Stimulated activated CD4-positive, alpha-beta T cell treated with anti-CD3 and anti-CD28 coated beads, TNF-alpha, amount 100 ng/mL, for 1 hour (primary cell): Measurements from ENCODE around the gene KCNJ12.

Experiments
- DNase-seq, 3 donors: peaks; one replicate each; pipeline ENCODE4 v3.0.0-alpha.2; 2020; ENCODE audit warnings: low read depth in 3 of 3, low spot score in 1 of 3

Gene KCNJ12

DNA sequence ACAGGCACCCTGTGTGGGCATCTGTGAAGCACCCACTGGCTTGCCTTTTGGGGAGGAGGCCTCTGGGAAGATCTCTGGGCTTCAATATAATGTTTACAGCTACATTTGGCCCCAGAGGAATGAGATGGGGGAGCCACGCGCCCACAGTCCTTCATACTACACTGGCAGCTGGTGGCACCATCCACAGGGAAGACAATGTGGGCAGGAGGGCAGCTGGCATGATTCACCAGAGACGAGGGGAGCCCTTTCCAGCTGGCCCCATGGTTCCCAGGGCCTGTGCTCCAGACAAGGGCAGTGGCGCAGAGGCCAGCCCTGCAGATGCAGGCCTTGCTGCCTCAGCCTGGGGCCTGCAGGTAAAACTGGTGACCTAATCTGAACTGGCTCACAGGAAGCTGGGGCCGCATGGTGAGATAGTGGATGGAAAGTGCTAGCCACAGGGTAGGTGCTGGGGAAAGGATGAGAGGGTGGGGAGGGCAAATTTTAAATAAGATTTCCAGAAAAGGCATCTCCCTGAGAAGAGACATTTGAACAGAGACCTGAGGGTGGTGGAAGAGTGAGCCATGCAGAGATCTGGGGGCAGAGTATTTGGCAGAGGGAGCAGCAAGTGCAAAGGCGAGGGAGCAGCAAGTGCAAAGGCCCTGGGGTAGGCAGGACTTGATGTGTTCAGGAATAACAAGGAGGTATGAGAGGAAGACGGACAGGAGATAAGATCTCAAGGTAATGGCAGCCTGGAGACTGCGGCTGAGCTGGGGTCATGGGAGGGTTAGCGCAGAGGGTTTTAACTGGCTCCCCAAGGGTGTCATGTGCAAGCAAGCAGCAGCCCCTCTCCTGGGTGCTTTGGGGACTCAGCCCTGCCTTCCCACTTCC, 12.1 kb upstream of the KCNJ12 start:
- no peak for DNase-seq

- DNase-seq = no peak
These were observed 11.1 kb upstream of the KCNJ12 start for GRCh38 chr17:21365016-21365415.

GRCh38 chr17:21368545-21369246, 7.5 kb upstream of the KCNJ12 start:
- no peak for DNase-seq

DNA sequence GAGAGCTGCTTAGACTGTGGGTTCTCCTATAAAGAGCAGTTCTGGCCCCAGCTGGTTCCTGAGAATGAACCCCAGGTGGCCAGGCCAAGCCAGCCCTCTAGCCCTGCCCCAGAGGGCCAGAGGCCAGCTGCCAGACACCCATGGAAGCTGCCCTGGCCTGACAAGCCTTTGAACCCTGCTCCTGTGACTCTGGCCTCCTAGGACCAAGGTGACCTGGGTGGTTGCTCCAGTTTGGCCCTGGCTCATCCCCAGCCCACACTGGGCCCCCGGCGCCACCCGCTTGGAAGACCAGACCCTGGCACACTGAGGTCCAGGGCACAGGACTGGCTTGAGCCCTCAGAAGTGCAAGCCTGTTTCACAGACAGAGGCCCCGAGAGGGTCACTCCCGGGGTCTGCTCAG, 6.8 kb upstream of the KCNJ12 start:
- no peak for DNase-seq

DNA sequence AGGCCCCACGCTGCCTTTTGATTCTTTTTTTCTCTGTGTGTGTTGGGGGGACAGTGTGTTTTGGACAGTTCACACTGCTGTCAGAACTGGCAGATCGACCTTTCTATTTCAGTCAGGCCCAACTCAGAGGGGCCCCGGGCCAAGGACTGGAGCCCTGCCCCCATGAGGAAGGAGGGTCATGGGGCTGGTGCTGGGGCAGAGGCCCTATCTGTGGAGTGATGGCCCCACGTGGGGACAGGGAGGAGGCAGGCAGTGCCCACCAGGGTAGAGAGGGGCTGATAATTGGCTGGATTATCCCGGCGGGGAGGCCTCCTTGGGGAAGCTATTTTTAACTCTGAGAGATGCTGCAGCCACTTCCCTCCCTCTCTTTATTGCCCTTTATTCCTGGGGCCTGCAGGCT, 5.7 kb upstream of the KCNJ12 start:
- DNase-seq = no peak

DNA sequence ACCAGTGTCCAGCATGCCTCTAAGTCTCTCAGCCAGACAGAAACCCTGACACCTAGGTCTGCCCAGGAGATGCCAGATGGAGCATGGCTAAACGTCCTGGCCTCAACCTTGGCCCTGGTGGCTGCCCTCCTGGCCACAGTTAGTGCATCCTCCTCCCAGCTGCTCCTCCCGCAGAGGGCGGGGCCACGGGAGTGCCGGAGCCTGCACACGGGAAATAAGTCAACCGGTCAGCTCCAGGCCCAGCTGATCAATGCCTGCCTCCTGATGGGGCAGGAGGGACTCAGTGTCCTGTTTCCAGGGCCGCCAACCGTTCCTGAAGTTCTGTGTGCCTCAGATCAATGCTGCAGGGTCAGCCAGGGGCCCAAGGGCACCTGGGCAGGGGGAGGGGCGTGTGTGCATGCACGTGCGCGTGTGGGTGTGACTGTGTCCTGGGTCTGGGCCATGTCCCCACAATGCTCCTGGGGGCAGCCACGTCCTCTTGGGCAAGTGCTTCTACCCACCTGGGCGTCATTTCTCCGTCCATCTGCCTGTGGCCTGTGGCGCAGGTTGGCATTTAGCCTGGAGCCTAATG, 4.6 kb upstream of the KCNJ12 start:
- DNase-seq = no peak

DNA sequence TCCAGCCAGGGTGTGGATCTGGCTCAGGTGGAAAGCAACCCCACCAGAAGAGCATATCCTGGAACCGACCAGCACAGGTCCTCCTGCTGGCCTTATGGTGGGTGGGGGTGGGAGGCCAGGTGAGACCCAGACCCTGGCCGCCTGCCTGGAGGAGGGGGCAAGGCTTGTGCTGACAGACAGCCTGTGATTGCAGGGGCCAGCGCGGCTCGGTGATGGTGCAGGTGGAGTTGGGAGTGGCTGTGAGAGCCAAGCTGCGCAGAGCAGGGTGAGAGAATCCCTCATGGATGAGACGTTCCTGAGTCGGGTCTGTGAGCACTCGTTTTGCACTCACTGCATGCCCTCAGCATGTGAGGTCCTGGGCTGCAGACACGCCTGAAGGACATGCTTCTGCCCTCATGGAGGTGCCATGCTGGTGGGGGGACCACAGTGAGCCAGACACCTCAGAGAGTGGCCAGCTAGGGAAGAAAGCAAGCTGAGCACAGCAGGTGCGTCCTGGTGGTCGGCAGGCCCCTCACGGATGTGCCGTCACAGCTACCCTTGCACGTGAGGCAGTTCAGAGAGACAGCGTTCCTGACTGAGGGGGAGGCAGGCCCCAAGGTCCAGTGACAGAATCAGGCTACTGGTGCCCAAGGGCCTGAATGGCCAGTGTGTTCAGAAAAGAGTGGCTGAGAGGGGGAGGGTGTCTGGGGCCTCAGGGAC, 3.8 kb upstream of the KCNJ12 start:
- DNase-seq = no peak

DNA sequence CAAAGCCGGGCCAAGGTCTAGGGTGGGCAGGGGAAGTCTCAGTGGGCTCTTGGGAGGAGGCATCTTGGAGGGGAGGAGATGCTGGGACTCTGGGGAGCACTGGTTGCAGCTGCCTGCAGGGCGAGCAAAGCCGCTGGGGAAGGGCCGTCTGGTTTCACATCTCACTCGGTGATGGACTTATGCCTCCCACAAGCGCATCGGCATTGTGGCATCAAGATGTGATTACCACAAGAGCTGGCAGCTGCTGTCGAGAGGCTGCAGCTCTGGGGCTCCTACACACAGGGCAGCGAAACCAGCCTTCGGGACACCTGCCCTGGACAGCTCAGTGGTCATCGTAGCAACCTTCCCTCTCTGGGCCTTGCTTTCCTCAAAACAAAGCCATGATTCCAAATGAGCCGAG, 3.1 kb upstream of the KCNJ12 start:
- no peak for DNase-seq

DNA sequence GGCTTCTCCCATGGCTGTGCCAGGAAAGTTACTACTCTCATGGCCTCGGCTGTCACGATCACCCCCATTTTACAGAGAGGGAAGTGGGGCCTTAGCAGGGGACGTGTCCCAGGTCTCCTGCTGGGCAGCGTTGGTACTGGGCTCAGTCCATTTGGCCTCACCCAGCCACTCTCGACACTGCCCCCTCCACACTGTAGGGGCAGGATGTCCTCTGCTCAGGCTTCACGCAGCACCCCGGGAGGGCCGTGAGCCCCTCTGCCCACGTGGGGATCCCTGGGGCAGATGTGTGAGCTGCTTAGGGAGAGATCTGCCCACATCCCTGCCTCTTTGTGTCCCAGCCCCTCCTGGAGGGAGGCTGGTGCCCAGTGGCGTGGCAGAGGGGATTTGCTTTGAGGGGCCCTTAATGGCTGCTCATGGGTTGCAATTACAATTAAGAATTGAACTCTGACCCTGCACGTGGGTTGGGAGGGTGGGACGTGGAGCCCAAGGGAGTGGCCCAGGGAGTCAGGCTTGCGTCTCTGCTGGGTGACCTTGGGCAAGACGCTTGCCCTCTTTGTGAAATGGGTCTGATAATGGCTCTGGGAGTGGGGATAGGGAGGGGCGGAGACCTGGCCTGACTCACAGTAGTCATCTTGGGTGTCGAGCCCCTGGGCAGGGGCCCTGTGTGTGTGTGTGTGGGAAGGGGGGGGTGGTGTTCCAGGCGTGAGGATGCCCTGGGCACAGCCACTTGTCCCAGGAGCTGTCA, 2.3 kb upstream of the KCNJ12 start:
- DNase-seq = no peak

- no peak for DNase-seq
These were observed 1.6 kb upstream of the KCNJ12 start for GRCh38 chr17:21374441-21375161.

- no peak for DNase-seq
These were observed 996 bp upstream of the KCNJ12 start for GRCh38 chr17:21375162-21375560.

GRCh38 chr17:21375757-21376080, 438 bp upstream of the KCNJ12 start:
- no peak for DNase-seq

DNA sequence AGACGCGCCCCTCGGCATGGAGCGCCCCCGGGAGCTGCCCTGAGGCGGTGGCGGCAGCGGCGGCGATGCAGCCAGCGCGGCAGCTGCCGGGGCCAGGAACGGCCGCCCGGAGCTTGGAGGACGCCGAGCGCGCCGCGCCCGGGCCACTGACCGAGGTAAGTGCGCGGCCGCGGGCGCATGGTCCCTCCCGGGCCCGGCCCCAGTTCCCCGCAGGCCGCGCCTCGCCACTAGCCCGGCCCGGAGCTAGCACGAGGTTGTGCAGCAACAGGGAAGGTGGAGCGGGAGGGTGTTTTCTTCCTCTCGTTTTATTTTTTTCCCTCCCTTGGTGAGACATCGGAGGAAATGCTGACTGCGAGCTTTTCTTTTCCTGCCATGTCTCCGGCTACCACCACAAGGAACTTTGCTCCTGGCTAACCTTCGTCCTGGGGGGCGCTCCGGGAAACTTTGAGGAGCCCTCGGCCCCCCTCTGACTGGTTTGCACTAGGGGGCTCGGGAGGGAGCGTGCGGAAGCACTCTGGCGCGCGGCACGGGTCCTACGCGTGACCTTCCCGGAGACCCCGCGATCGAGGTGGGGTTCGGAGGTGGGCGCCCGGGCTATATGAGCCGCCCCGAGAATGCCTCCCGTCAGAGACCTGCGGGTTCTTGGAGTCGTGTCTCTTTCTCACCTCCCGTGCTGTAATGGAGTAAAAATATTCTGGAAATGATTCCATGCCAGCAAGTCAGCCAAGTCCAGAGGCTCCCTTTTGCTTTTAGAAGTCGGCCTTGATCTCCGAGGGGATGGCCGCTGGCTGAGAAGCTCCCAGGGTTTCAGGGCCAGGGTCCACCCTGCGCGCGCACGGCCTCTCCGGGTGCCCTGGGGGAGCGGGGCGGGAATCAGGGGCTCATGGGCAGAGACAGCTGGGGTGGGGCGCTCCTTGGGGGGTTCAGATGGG, 868 bp downstream of the KCNJ12 start:
- no peak for DNase-seq

DNA sequence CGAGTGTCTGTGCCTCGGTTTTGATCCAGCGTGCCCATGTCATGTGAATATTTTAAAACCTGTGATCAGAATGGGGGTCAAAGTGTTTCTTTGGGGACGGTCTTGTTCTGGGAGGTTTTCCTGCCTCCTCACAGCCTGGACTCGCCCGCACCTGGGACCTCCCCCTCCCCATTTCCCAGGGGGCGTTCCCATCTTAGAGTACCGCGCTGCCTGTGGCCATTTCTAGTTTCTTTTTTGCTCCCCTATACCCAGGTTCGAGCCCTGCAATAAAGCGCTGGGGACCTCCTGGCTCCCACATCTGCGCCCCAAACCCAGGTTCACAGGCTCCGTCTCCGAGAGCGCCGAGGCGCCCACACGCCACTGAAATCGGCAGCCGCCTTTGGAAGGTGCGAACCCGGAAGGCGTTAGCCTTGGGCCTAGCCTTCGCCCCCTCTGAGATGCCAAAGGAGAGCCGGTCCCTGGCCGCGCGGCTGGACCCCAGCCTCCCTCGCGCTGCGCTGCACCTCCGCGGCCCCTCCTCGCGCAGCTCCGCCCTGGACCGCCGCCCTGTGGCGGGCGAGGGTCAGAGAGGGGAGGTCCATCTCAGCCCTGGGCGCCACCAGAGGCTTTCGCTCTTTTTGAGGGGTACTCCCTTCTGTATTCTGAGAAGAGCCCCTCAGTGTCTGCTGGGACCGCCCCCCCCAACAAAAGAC, 1.7 kb downstream of the KCNJ12 start:
- DNase-seq = no peak

GRCh38 chr17:21378553-21378952, 2.4 kb downstream of the KCNJ12 start:
- no peak for DNase-seq

DNA sequence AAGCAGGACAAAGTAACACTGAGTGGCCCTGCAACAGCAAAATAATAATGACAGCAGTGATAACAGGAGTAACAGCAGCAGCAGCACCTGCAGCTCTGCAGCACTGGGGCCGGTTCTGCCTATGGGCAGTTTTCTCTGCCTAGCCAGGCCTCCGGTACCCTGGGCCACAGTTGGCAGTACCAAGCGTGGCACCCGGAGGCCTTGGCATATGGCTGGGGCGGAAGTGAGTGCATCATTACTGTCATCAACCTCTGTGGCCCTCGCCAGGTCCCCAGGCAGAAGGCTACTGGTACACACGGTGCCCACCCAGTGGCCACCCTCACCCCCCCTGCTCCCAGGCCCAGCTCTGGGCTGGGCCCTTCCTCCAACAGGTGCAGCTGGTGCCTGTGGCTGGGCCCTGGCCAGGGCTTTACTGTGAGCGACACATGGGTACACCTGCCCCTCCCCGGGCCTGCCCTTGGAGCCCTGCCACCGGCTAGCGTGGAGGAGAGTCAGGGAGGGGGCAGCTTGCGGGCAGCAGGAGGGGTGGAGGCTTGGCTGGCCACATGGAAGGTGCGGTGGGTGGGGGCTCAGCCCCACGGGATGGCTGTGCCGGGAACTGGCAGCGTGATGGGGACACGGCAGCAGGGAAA, 3.0 kb downstream of the KCNJ12 start:
- no peak for DNase-seq

DNA sequence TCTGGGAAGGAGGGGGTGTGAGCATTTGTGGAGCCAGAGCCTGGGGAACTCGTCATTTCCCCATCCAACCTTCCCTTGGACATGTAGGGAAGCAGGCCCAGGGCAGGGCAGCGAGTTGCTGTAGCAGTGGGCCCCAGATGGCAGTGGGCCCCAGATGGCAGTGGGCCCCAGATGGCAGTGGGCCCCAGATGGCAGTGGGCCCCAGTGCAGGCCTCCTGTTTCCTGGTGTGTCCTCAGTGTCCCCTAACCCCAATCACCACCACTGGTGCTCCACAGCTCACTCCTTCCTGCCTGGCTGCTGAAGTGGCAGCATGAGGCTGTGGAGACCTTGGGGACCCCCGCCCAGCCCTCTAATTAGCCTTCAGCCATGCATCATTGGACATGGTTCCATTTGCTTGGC, 4.5 kb downstream of the KCNJ12 start:
- DNase-seq = no peak

DNA sequence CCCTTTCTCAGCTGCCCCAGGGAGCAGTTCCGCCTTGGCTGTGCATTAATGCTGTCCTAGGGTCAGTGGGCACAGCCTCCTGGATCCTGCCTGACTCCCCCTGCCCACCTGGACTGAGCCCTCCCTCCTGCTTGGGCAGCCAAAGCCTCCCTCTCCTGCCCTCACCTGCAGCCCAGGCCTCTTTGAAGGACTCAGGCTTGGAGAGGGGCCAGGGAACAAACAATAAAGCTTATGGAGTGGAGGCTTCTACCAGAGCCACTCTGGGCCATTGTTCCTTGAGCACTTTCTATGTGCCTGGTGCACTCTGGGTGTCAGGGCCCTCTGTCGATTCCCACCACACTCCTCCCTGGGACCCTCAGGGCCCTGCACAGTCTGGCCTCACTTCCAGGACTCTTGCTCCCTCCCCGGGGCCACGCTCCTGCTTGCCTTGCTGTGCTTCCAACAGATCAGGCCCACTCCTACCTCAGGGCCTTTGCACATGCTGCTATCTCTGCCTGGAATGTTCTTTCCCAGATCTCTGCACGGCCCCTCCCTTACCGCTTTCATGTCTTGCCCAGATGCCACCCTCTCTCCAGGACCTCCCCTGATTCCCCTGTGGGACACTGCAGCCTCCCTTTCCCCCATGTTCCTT, 5.0 kb downstream of the KCNJ12 start:
- DNase-seq = no peak
